ES-I3 (cell line): ENCODE results near the gene MXRA7.
"Not testable (repeated sequence)": the region's sequence is repeated elsewhere in the genome, so short reads cannot be mapped to it uniquely, and the experiment has no call there.

Experiments used
- H3K36me3 ChIP-seq: 2 replicates; pipeline ENCODE4 v1.6.1; 2013; ENCODE audit warnings: mild to moderate bottlenecking, low read length, control low read depth, moderate library complexity; ENCODE audit not compliant: insufficient read depth
- H3K4me1 ChIP-seq: 2 replicates; pipeline ENCODE4 v1.6.1; 2013; ENCODE audit warnings: mild to moderate bottlenecking, control low read depth, low read length; ENCODE audit not compliant: insufficient read depth
- H3K9ac ChIP-seq: 2 replicates; pipeline ENCODE4 v1.6.1; 2013; ENCODE audit warnings: low read depth, mild to moderate bottlenecking, low read length, moderate library complexity
- H3K9me3 ChIP-seq: 2 replicates; pipeline ENCODE4 v1.6.1; 2013; ENCODE audit warnings: mild to moderate bottlenecking, low read length, moderate library complexity; ENCODE audit not compliant: control insufficient read depth, insufficient read depth

Gene MXRA7, protein sequence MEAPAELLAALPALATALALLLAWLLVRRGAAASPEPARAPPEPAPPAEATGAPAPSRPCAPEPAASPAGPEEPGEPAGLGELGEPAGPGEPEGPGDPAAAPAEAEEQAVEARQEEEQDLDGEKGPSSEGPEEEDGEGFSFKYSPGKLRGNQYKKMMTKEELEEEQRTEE

DNA sequence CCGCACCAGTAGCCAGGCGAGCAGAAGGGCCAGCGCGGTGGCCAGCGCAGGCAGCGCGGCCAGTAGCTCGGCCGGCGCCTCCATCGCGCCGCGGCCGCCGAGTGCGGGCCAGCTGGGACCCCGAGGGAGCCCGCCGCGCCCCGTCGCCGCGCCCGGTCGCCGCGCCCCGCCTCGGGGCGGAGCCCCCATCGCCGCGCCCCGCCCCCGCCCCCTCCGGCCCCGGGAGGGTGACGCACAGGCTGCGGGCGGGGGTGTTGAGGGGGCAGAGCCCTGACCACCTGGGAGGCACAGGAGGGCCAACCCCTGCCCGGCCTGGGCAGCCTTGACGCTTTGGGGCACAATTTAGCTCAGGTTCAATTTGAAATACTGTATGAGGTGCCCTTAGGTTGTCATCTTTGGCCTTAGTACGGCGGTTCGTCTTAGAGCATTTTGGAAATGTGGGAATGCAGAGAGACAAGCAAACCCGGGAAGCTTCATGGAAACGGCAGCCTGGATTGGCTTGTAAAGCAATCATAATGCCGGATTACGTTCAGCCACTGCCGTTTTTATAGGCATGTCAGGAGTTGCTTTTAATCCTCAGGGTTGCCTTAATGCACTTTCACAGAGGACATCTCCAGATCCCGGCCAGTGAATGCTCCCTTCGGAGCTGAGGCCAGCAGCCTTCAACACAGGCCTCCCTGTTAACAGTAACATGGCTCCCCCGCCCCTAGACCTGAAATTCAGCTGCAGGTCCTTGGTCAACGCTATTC is at the start of gene MXRA7:
MXRA7 (minus strand) TSS at position 103 of the 749 bp plus-strand sequence; CDS start at position 84, 19 bp downstream.
- H3K9me3 ChIP-seq = no peaks in the 10 kb centered on the region
- H3K9ac ChIP-seq = peak within 1 kb of the TSS; percentile 65
- no peaks in the 10 kb centered on the region for H3K36me3 ChIP-seq
- peaks cover 26% of the 10 kb centered on the region for H3K4me1 ChIP-seq

DNA sequence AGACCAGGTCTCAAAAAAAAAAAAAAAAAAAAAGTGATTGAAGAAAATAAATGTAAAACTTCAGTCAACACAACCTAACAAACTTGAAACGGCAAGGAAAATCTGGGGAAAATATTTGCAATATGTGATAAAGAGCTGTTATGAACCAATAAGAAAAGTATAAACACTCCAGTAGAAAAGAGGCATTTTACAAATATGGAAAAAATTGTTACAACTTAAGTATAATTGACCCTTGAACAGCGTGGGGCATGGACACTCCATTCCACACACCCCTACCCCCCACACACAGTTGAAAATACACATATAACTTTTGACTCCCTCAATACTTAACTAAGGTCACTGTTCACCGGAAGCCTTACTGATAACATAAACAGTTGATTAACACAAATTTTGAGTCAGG is 47.8 kb upstream of the MXRA7 start:
- H3K36me3 ChIP-seq = no peaks in the 10 kb centered on the region
- no peaks in the 10 kb centered on the region for H3K9me3 ChIP-seq
- no peak overlapping the region for H3K9ac ChIP-seq
- peaks cover 13% of the 10 kb centered on the region for H3K4me1 ChIP-seq

DNA sequence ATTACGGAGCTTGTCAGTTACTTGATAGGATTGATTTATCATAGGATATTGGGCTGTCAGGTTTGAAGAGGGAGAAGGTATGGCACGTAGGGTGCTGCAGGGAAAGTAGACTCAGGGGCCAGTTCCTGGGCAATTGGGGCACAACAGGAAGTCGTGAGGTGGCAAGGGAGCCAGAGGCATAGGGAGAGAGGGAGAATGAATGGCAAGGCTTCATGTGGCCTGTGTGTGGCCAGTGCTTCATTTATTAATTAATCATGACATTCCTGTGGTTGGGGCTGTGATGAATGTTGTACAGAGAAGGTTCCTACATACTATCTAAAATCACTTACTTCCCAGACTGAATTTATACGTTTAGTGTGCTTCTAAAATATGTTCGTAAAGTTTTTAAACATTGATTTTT is 46.5 kb upstream of the MXRA7 start:
- Histone ChIP-seq H3K36me3 (no peaks in the 10 kb centered on the region), H3K4me1 (peaks cover 9% of the 10 kb centered on the region; the same call in 1 of the 2 replicates), H3K9ac (no peak overlapping the region), H3K9me3 (no peaks in the 10 kb centered on the region)

DNA sequence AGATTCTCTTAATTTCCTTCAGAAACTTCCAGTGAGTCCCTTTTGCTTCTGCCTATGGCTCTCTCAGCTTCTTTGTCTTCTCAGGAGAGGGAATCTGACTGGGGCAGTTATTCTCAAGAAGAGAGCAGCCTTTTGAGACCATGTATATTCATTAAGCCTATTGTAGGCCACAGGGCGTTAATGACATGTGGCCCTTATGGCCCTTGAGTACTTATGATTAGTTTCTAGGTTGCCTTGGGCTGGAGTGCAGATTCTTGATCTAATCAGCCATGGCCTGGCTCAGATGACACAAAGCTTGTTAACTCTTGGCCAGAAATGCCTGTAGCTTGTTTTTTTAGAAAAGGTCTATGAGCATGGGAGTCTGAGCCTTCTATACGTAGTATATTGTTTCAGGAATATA is 44.5 kb upstream of the MXRA7 start:
- Histone ChIP-seq H3K4me1 (0 out of 2 replicates have a peak, but pooled peaks cover 5% of the 10 kb centered on the region), H3K36me3 (no peaks in the 10 kb centered on the region), H3K9ac (no peak overlapping the region), H3K9me3 (no peaks in the 10 kb centered on the region)

DNA sequence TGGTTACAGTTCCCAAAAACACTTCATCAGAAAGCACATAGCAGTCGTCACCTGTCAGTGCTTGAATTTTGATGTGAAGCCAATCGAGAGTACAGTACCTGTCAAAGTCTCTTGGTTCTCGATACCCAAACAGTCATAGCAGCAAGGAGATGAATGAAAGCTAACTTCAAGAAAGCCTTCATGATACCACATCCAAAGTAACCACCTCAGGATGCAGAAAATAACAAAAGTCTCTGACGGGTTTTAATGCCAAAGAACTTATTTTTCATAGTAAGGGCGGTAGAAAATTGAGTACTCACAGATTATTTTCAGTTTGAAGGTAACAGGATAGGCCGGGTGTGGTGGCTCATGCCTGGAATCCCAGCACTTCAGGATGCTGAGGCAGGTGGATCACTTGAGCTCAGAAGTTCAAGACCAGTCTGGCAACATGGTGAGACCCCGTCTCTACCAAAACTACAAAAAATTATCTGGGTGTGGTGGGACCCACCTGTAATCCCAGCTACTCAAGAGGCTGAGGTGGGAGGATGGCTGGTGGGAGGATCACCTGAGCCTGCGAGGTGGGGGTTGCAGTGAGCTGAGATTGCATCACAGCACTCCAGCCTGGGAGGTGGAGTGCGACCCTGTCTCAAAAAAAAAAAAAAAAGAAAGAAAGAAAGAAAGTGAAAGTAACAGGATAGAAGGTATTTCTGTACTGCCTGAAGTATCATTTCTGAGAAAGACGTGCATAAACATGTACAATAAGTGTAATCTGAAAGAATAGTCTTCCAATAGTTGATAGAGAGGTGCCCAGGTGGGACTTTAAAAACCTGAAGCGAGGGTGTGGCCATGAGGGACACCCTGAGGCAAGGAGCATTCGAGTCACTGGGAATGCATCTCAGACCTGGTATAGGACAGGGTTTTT is 42.5 kb upstream of the MXRA7 start:
- no peaks in the 10 kb centered on the region for H3K9me3 ChIP-seq
- no peak overlapping the region for H3K9ac ChIP-seq
- H3K4me1 ChIP-seq = 0 out of 2 replicates have a peak, but pooled peaks cover 5% of the 10 kb centered on the region
- no peaks in the 10 kb centered on the region for H3K36me3 ChIP-seq

DNA sequence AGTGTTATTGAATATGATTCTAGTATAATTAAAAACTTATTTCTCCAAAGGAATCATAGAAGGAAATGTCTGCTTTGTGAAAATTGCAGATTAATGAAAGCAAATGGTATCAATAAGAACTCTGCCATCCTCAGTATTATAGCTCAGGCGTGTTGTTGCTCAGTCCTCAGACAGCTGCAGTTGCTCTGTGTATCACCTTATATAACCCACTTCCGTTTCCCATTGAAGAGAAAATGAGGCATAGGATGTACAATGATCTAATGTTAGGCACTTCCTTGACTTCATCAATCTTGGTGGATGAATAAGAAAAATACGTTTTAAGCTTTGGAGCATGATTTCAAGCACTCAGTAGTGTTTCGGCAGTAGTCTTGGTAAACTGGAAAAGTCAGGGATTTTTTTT is 41.2 kb upstream of the MXRA7 start:
- Histone ChIP-seq H3K36me3 (no peaks in the 10 kb centered on the region), H3K9ac (no peak overlapping the region), H3K4me1 (0 out of 2 replicates have a peak, but pooled peaks cover 5% of the 10 kb centered on the region), H3K9me3 (no peaks in the 10 kb centered on the region)

DNA sequence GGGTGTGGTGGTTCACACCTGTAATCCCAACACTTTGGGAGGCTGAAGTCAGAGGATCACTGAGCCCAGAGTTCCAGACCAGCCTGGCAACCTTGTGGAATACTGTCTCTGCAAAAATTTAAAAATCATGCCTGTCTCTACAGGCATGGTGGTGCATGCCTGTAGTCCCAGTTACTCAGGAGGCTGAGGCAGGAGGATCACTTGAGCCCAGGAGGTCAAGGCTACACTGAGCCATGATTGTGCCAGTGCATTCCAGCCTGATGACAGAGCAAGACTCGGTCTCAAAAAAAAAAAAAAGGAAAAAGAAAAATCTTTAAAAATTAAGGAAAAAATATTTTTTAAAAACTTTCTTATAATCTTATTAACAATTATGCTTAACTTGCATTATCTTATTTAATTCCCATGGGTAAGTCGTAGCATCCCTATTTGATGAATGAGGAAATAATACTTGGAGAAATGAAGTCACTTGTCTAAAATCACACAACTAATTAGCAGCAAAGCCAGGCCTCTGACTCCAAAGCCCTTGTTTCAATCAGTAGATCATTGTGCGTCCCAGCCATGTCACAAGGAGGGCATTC is 40.7 kb upstream of the MXRA7 start:
- Histone ChIP-seq H3K36me3 (no peaks in the 10 kb centered on the region), H3K4me1 (0 out of 2 replicates have a peak, but pooled peaks cover 5% of the 10 kb centered on the region)

DNA sequence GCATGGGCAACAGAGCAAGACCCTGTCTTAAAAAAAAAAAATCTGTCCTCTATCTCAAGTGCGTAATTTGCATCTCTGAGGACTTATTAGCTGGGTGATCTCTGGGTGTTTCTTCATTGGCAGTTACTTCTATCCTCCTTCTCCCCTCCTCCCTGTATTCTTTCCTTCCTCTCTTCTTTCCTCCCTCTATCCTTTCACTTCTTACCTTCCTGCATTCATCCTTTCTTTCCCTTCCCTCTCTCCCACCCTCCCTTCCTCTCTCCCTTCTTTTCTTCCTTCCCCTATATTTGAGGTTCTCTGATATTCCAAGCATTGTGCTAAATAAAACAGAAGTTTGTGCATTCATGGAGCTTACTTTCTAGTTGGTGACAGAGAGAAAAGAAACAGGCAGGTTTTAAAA is 37.9 kb upstream of the MXRA7 start:
- peaks cover 14% of the 10 kb centered on the region for H3K36me3 ChIP-seq
- H3K4me1 ChIP-seq = 0 out of 2 replicates have a peak, but pooled peaks cover 2% of the 10 kb centered on the region
- H3K9me3 ChIP-seq = no peaks in the 10 kb centered on the region
- H3K9ac ChIP-seq = no peak overlapping the region

More for the DNA sequence above, 40.7 kb upstream of the MXRA7 start:
- Histone ChIP-seq H3K9me3 (no peaks in the 10 kb centered on the region), H3K9ac (no peak overlapping the region)

DNA sequence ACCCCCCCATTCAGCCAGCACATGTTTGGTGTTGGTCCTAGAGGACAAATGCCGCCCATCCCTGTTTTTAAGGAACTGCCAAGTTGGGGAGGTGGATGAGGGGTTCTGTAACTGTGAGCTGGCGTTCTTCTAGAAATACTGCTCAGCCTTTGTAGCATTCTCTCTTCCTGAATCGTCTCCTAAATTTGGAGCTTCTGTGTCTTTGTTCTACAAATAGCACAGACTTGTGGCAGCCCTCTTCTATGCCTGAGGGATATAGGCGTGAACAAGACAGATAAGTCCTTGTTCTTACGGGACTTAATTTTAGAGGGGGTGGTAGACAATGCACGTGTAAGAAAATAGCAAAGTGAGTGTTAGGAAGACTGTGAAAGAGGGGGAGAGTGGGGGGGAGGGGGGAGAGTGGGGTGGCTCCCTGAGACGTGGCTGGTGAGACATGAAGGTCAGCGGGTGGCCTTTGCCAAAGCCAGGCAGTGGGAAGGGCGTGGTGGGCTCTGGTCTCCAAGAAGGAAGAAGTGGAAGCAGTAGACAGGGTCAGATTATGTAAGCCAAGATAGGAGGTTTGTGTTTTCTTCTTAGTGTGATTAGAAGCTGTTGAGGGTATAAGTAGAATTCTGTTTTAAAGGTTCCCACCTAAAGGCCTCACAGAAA is 37.1 kb upstream of the MXRA7 start:
- no peak overlapping the region for H3K9ac ChIP-seq

DNA sequence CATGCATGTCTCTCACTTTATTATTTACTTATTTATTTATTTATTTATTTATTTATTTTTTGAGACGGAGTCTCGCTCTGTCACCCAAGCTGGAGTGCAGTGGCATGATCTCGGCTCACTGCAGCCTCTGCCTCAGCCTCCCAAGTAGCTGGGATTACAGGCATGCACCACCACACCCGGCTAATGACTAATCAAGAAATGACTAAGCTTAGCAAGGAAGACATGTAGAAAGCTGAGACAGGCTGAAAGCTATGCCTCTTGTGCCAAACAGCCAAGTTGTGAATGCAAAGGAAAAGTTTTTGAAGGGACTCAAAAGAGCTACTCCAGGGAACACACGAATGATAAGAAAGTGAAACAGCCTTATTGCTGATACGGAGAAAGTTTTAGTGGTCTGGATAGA is 35.0 kb upstream of the MXRA7 start:
- H3K9ac ChIP-seq, H3K9me3 ChIP-seq, H3K4me1 ChIP-seq: not testable (repeated sequence)
- H3K36me3 ChIP-seq = peaks cover 14% of the 10 kb centered on the region

More for the DNA sequence above, 37.1 kb upstream of the MXRA7 start:
- H3K9me3 ChIP-seq = no peaks in the 10 kb centered on the region
- H3K36me3 ChIP-seq = peaks cover 14% of the 10 kb centered on the region
- no peaks in the 10 kb centered on the region for H3K4me1 ChIP-seq

DNA sequence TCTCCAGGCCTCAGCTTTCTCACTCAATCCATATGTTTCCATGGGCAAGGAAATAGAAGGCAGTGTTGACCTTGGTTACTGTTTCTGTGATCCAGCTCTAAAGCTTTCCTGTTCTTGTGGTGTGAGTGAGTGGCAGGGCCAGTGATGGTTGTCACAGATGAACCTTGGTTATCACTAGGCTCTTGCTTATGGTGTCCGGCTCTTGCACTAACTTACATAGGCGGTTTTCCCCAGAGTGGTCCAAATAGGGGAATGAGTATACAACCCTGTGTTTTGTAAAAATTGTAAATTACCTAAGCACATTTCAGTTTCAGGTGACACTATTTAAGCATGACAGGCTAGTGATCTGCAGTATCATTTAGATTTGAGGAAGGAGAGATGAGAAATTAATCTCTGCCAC is 34.0 kb upstream of the MXRA7 start:
- Histone ChIP-seq H3K9me3 (no peaks in the 10 kb centered on the region), H3K9ac (no peak overlapping the region), H3K4me1 (no peaks in the 10 kb centered on the region), H3K36me3 (peaks cover 14% of the 10 kb centered on the region)

DNA sequence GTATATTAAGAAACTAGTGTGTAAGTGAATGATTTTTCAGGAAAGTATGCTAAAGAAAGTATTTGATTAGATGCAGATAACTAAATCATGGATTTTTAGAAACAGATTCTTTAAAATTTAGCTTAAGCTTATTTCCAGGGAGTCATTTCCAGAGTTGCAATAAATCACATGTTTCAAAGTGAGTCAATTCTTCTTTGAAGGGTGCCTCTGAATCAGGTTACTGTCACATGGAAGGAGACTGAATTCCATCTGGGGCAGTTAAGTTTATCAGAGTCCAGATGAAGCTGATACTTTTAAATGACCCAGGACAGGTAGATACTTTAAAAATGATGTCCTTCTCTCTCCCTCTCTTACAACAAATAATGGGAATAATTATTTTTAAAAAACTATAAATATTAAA is 32.2 kb upstream of the MXRA7 start:
- H3K4me1 ChIP-seq = peaks cover 6% of the 10 kb centered on the region
- peaks cover 14% of the 10 kb centered on the region for H3K36me3 ChIP-seq
- no peak overlapping the region for H3K9ac ChIP-seq
- no peaks in the 10 kb centered on the region for H3K9me3 ChIP-seq

DNA sequence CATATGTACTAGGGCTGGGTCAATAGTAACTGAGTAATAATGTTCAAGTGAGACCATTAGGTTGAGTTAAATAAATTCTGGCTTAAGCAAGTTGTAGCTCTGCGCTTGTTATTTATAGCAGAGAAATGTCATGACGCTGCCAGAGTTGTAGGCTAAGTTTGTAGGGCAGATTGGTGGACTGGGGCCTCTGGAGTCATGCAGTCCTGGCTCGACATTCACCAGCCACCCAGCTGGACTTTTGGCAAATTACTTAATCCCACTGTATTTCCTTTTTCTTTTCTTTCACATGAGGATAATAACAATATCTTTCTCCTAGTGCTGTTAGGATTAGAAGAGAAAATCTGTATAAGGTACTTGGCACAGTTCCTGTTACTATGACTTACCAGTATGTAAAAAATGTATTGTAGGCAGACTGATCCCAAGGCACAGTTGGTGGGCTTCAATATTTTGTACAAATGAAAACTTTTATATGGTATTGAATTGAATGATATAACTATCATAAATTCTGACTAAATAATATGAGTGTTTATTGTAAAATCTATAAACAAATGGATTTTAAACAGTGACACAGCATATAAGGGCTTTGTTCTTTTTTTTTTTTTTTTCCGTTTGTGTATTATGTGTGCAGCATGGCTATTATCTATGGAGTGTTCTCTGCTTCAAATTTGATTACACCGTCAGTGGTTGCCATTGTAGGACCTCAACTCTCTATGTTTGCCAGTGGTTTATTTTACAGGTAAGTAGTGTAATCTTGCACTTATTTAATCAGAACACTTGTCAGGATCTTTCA is 29.8 kb upstream of the MXRA7 start:
- no peaks in the 10 kb centered on the region for H3K9me3 ChIP-seq
- H3K9ac ChIP-seq = no peak overlapping the region
- H3K36me3 ChIP-seq = peaks cover 20% of the 10 kb centered on the region

More for the DNA sequence above, 29.8 kb upstream of the MXRA7 start:
- peaks cover 7% of the 10 kb centered on the region for H3K4me1 ChIP-seq
